AG08396 (cell line): ENCODE data around the gene FEV.
"Not testable (repeated sequence)": the region's sequence is repeated elsewhere in the genome, so short reads cannot be mapped to it uniquely, and the experiment has no call there.

Experiments
- DNase-seq: peaks from one replicate; pipeline ENCODE4 v3.0.0; 2012; ENCODE audit warnings: low spot score, mixed read lengths

The FEV gene

DNA sequence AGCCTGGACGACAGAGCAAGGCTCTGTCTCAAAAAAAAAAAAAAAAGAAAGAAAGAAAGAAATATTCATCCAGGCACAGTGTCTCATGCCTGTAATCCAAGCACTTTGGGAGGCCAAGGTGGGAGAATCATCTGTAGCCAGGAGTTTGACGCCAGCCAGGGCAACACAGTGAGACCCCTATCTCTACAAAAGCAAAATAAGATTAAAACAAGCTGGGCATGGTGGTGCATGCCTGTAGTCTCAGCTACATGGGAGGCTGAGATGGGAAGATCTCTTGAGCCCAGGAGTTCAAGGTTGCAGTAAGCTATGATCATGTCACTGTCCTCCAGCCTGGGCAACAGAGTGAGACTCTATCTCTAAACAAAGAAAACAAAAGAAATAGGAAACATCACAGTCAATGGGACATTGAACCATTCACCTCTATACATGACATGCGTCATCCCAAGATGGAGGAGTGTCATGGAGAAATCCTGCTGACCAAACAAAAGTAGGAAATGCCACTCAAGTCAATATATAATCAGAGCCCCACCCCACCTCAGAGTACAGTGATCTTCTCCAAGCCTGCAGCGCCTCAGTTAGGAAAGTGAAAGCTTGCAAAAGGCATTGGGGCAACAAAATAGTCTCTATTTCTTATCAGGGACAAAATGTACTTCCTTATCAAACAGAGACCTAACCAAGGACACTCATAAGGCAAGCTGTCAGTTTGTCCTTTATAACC is 9.8 kb downstream of the FEV start:
- DNase-seq, result no peak

DNA sequence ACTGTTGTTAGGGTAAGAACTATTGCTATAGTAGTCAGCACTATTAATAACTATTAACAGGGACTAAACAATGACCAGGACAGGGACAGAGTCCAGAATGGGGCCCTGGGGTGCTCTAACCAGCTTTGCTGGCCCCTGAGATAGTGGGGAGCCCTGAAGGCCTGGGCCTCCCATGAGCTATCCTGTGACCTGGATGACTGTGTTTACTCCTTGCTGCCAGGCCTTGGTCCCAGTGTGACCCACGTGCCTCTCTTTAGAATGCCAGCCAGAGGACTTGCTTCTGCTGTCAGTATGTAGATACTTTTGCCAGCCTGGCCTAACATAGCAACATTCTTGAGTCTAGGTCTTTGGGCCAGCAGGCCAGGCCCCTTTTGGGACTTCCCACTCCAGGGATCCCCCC is 14.1 kb downstream of the FEV start:
- no peak for DNase-seq

GRCh38 chr2:218964041-218964771 is 20.8 kb downstream of the FEV start:
- DNase-seq, result peak; percentile 78

GRCh38 chr2:218963601-218964000 is 21.4 kb downstream of the FEV start:
- no peak for DNase-seq

GRCh38 chr2:218962859-218963492 is 22.0 kb downstream of the FEV start:
- DNase-seq, result peak; percentile 78

GRCh38 chr2:218961651-218962570 is 23.1 kb downstream of the FEV start:
- no peak for DNase-seq

GRCh38 chr2:218961229-218961628 is 23.8 kb downstream of the FEV start:
- no peak for DNase-seq

GRCh38 chr2:218960309-218961165 is 24.4 kb downstream of the FEV start:
- DNase-seq, result no peak

DNA sequence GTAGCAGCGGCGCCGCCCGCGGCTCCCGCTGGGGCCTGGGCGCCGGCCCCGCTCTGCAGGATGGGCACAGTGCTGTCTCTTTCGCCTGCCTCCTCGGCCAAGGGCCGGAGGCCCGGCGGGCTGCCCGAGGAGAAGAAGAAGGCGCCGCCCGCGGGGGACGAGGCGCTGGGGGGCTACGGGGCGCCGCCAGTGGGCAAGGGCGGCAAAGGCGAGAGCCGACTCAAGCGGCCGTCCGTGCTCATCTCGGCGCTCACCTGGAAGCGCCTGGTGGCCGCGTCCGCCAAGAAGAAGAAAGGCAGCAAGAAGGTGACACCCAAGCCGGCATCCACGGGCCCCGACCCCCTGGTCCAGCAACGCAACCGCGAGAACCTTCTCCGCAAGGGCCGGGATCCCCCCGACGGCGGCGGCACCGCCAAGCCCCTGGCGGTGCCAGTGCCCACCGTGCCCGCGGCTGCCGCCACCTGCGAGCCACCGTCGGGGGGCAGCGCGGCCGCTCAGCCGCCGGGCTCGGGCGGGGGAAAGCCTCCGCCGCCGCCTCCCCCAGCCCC is 25.1 kb downstream of the FEV start:
- no peak for DNase-seq

DNA sequence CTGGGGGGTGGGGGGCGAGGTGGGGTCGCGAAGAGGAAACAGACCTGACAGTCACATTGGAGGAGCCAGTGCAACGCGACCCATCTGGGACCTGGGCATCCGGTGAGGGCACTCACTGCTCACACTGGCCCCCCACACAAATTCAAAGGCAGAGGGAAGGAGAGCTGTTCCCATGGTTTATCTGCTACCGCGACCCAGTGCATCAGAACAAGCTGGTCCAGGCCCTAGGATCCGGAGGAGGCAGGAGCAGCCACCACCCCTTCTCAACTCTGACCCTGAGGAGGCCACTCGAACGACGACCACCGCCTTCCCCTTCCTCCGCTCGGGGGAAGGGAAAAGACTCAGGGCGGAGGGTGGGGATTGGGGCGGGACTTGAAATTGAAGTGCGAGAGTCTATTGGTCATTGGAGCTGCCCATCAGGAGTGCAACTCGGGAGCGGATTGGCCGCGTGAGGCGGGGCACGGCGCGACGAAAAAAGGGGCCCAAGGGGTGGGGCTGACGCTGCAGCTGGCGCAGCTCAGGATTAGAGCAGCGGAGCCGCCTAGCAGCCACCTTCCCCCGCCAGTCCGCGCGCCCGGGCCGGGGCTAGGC is 25.7 kb downstream of the FEV start, which contains the start of gene CDK5R2:
TSS of gene CDK5R2 (plus strand) at position 526 of the 591 bp plus-strand sequence. CDS start 155 bp downstream, outside the sequence.
- peak; percentile 98 for DNase-seq

GRCh38 chr2:218958276-218958675 is 26.7 kb downstream of the FEV start:
- DNase-seq, result no peak

DNA sequence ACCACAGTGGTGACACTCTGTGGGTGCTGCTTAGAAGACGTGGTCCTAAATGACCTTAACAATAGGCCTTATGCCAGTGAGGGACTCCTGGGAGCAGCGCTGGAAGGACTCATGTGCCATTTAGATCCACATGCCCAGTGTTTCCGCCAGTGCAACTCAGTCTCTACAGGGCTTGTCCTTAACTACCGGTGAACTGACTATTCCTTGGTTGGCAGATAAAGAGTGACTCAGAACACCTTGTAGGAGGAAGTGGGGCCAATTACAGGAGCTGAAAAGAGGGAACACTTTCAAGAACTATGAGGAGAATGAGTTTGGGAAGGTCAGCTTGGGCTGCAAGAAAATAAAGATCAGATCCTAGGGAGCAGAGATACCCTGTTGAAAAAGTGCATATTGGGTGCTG is 27.3 kb downstream of the FEV start:
- no peak for DNase-seq

DNA sequence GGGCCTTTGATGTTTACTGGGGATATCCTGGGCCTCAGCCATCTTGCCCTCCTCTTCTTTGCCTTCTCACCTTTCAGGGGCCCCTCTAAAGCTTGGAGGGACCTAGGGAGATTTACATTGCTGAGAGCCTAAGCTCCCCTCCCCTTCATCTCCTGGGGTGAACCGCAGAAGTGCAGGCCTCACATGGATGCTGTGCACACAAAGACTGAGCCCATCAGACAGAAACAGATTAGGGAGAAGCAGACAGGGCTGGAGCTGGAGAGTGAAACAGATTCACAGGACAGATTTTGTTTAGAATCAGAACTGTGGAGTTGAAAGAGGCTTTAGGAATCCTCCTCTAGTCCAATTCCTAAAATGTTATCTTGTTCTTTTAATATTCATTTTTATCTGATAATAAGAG is 28.9 kb downstream of the FEV start:
- no peak for DNase-seq

DNA sequence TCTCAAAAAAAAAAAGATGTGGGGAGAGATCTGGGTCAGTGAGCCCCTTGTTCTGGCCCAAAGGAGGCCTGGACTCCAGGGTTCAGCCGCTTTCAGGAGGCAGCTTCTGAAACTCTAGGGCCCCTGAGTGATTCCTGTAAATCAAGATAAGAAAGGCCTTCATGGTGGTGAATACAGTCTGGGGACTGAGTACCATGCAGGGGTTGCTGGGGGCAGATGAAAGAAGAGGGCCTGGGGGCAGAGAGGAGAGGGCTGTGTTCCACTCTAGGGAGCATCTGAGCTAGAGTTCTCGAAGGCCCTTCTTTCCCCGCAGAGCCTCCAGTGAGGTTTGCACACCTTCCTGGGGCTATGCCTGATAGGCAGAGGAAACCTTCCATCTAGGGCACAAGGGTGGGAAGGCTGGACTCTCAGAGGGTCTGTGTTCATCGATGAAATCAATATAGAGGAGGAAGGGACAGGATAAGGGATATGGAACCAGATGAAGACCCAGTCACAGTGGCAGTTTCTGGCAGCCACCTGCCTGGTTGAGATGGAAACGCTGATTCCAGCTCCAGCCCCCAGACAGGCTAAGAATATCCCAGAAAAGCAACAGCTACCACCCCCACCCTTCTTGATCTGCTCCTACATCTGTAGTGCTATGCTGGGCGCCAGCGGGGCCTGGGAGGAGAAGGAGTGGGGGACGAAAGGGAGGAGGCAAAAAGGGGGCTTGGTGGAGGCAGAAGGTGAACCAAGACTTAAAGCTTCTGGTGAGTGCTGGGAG is 30.3 kb downstream of the FEV start:
- DNase-seq, result no peak

- DNase-seq, result no peak
Observed at GRCh38 chr2:218953366-218953954, 31.5 kb downstream of the FEV start.

GRCh38 chr2:218952160-218952559 is 32.8 kb downstream of the FEV start:
- DNase-seq, result no peak

GRCh38 chr2:218946621-218947020 is 38.4 kb downstream of the FEV start:
- DNase-seq, result no peak

DNA sequence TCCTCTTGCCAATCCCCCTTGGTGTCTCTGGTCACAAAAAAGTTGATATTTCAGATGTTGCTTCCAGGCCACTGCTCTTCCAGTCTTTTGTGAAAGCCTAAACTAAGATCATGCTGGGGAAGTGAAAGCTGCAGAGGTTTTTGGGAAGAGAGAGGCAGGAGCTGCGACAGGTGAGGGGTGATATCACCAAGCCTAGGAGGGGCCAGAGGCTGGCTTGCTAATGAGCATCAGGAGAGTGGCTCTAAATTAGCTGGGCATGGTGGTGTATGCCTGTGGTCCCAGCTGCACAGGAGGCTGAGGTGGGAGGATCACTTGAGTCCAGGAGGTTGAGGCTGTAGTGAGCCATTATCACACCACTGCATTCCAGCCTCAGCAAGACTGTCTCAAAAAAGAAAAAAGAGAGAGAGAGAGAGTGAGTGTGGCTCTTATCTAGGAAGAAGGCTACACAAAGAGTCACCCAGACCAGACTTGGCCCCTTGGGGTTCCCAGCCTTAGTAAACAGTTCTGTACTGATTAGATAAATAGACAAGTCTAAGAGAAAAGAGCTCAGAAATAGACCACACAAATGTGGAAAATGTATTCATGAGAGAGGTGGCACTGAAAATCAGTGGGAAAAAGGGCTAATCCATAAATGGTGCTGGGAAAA is 40.1 kb downstream of the FEV start:
- DNase-seq, result no peak

GRCh38 chr2:218931751-218932150 is 53.2 kb downstream of the FEV start:
- DNase-seq, result not testable (repeated sequence)
